BJ (cell line): ENCODE data around the gene DNAJC3. TPM values are rescaled to one million over a fixed set of nuclear protein-coding genes. Genes with fewer than 3 reads are reported as not detected.

Source experiments
- CTCF ChIA-PET: fragments of 350-600 bp; formaldehyde crosslinking; extraction: SDS; loops from one replicate; lab custom pipeline; 2021; ENCODE audit warnings: antibody characterized with exemption, inconsistent platforms; lab: Yijun Ruan, JAX
- POLR2A ChIA-PET: fragments of 300-600 bp; sonication (Branson Sonifier 250); formaldehyde crosslinking; extraction: SDS; loops from one replicate; lab custom pipeline; 2021; ENCODE audit warnings: antibody characterized with exemption; lab: Charles Lee
- DNase-seq: peaks from one replicate; pipeline ENCODE4 v3.0.0-alpha.2; 2011; ENCODE audit warnings: low read depth
- H3K27me3 ChIP-seq: 2 replicates; pipeline ENCODE4 v1.6.0; 2011; ENCODE audit warnings: low read length; ENCODE audit not compliant: control insufficient read depth, insufficient read depth
- H3K36me3 ChIP-seq: 2 replicates; pipeline ENCODE4 v1.5.1; 2011; ENCODE audit warnings: low read length; ENCODE audit not compliant: control insufficient read depth, insufficient read depth
- H3K4me3 ChIP-seq: 2 replicates; pipeline ENCODE4 v1.5.1; 2011; ENCODE audit warnings: low read depth, mild to moderate bottlenecking, control low read depth, low read length
- CTCF ChIP-seq: IDR thresholded peaks from 2 replicates; pipeline ENCODE4 v1.5.1; 2011; ENCODE audit warnings: low read depth, mild to moderate bottlenecking, control low read depth, inconsistent platforms, low read length, moderate library complexity; ENCODE audit not compliant: insufficient read depth
- polyA plus RNA-seq: library from polyadenylated mRNA; depleted of rRNA; stranded (reverse); fragments of >200 nt; gene quantifications from 2 replicates; pipeline ENCODE4 v1.2.3, GENCODE V29; 2011

DNAJC3 gene
- polyA plus RNA-seq, 1 experiment: 10.6 TPM

GRCh38 chr13:95643571-95643935, 33.4 kb upstream of the DNAJC3 start:
- TF ChIP-seq CTCF: no peak
- Histone ChIP-seq H3K36me3 (no peaks in the 10 kb centered on the region; the same call in 1 of the 2 replicates), H3K4me3 (peak overlapping the region; percentile 64), H3K27me3 (no peaks in the 10 kb centered on the region)
- no peak for DNase-seq
- CTCF ChIA-PET: interaction anchor here (0.7 to 2.8 kb wide), 5 partner anchors 8 to 191 kb away, joined by 3 to 11 read pairs (median 3); partner anchors contain the start of gene DNAJC3
- POLR2A ChIA-PET: no interaction called here

GRCh38 chr13:95643936-95644598, 32.9 kb upstream of the DNAJC3 start:
- POLR2A ChIA-PET: interaction anchor here (0.7 kb wide), 1 partner anchor 13 kb away, joined by 7 read pairs; no protein-coding TSS in a partner anchor
- no peak for DNase-seq
- CTCF ChIA-PET: interaction anchor here (0.6 to 2.8 kb wide), 7 partner anchors 9 to 190 kb away, joined by 3 to 11 read pairs (median 3); partner anchors contain the start of gene DNAJC3
- Histone ChIP-seq H3K27me3 (no peaks in the 10 kb centered on the region), H3K4me3 (peak overlapping the region; percentile 64), H3K36me3 (no peaks in the 10 kb centered on the region; the same call in 1 of the 2 replicates)
- no peak for TF ChIP-seq CTCF

- Histone ChIP-seq H3K4me3 (peak within 1 kb of the TSS; percentile 64), H3K36me3 (no peaks in the 10 kb centered on the region; the same call in 1 of the 2 replicates), H3K27me3 (no peaks in the 10 kb centered on the region)
- TF ChIP-seq CTCF: no peak
- no peak for DNase-seq
- CTCF ChIA-PET: interaction anchor here (0.6 to 2.8 kb wide), 5 partner anchors 21 to 190 kb away, joined by 3 to 11 read pairs (median 4); no protein-coding TSS in a partner anchor
- POLR2A ChIA-PET: interaction anchor here (0.7 kb wide), 1 partner anchor 13 kb away, joined by 7 read pairs; no protein-coding TSS in a partner anchor
Observed at GRCh38 chr13:95644601-95645052, 32.3 kb upstream of the DNAJC3 start, which contains the start of gene DZIP1. DZIP1 (minus strand) TSS chr13:95644706; CDS start chr13:95642029, 2,677 bp downstream.

- DNase-seq: no peak
- ChIA-PET CTCF (interaction anchor here (1.3 to 2.0 kb wide), 2 partner anchors 13 to 23 kb away, joined by 4 to 7 read pairs; no protein-coding TSS in a partner anchor), POLR2A (no interaction called here)
- H3K27me3 ChIP-seq: no peaks in the 10 kb centered on the region
- no peaks in the 10 kb centered on the region for H3K36me3 ChIP-seq
- no peak for TF ChIP-seq CTCF
- H3K4me3 ChIP-seq: no peak overlapping the region
Observed at GRCh38 chr13:95647321-95647720, 29.6 kb upstream of the DNAJC3 start.

- CTCF ChIA-PET: no interaction called here
- POLR2A ChIA-PET: no interaction called here
- TF ChIP-seq CTCF: no peak
- H3K4me3 ChIP-seq: no peak overlapping the region
- no peaks in the 10 kb centered on the region for H3K36me3 ChIP-seq
- peaks cover 6% of the 10 kb centered on the region for H3K27me3 ChIP-seq
- no peak for DNase-seq
Observed at GRCh38 chr13:95650696-95651095, 26.2 kb upstream of the DNAJC3 start.
